GM19468 (cell line): ENCODE measurements around the gene KRT34.
"Not testable (repeated sequence)": the region's sequence is repeated elsewhere in the genome, so short reads cannot be mapped to it uniquely, and the experiment has no call there.

Experiments
- ATAC-seq: cut with Tn5 transposase; IDR thresholded peaks from one replicate; pipeline ENCODE4 v1.9.1; 2021; ENCODE audit warnings: mild to moderate bottlenecking, moderate library complexity, moderate number of reproducible peaks; ENCODE audit not compliant: unreplicated experiment; ENCODE audit errors: extremely low read depth

Gene KRT34

DNA sequence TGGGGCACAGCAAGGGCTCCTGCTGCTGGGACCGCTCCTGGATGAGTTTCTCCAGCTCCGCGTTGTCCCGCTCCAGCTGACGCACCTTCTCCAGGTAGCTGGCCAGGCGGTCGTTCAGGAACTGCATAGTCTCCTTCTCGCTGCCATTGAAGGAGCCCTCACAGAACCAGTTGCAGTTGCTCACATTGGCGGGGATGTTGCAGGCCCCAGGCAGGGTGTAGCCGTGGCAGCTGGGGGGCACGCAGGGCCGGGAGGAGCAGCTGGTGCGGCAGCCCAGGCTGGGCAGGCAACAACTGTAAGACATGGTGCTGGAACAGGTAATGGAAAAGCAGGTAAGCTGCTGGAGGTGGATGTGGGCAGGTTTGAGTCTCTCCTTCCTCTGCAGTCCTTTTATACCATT lies at the start of gene KRT34:
Gene KRT34 (minus strand): TSS at position 364 of the 400 bp plus-strand sequence. CDS start 60 bp downstream, at position 304.
- not testable (repeated sequence) for ATAC-seq

DNA sequence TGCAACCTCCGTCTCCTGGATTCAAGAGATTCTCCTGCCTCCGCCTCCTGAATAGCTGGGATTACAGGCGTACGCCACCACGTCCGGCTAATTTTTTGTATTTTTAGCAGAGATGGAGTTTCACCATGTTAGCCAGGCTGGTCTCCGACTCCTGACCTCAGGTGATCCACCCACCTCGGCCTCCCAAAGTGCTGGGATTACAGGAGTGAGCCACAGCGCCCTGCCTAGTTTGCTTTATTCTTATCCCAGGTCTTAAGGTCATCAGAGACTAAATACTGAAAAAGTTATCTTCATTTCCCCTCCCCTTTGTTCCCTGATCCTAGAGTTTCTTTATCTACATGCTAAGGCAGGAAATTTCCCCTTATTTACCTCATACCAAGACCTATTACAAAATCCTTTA lies 48.3 kb upstream of the KRT34 start:
- not testable (repeated sequence) for ATAC-seq

DNA sequence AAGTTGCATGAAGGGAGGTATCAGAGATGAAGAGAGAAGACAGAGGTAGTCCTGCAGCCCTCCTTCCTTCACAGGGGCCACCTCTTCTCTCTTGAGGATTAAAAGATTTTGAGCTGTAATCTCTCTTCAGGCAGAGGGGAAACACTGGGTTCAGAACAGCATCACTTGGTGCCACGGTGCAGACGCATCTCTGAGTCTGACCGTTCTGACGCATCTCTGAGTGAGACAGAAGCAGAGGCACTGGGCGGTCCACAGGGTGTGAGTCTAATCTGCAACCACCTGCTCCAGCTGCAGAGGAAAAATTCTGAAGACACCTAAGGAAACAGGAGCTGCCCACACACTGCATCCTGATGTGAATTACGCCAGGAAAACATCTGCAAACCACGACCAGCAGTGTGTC lies 47.6 kb upstream of the KRT34 start:
- ATAC-seq, result no peak

DNA sequence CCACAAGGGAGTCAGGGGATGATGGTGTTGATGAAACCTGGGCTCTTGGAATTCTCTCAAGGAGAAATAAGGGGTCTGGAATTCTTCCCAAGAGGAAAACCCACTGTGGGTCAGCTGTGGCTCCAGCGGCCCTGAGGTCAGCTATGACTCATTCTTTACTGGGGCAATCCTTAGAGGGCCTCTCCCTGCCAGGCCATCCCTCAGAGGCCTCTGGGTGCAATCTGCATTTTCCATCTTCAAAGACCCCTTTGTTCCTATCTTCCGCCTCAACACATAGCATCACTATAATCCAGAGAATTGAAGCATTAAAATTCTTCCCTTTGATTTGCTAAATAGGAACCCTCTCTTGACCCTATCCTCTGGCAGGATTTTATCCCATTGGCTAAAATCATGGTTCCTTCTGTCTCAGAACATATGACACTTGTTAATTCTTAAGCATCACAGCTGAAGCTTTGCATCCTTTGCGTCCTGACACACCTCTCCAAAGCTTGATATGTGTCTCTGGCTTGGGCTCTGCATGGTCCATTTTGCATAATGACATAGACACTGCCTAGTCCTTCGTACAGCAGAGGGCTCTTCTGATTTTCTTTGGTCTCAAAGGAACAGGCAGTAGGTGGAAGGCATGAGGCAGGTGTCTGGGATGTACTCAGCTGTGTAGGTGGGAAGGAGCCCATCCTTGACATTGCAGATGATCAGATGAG lies 46.6 kb upstream of the KRT34 start:
- ATAC-seq, result no peak

DNA sequence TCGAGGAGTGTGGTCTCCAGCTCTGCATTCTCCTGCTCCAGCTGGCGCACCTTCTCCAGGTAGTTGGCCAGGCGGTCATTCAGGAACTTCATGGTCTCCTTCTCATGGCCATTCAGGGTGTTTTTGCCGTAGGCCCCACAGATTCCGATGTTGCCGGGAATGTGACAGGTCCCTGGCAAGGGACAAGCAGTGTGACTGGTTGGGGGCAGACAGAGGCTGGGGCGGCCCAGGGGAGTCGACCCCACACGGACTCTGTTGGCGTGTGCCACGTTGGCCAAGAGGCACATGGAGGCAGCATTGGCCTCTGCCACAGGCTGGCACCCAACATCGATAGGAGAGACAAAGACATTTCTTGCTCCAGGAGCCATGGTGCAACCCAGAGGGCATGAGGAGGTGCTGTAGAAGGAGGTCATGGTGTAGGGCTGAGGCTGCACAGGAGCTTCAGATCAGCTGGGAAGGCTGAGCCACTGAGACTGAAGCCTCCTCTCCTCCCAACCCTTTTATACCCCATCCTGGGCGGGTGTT lies 42.1 kb upstream of the KRT34 start, which contains the start of gene KRT37:
Gene KRT37 (minus strand): TSS at position 475 of the 525 bp plus-strand sequence. CDS start 62 bp downstream, at position 413.
- ATAC-seq, result no peak

DNA sequence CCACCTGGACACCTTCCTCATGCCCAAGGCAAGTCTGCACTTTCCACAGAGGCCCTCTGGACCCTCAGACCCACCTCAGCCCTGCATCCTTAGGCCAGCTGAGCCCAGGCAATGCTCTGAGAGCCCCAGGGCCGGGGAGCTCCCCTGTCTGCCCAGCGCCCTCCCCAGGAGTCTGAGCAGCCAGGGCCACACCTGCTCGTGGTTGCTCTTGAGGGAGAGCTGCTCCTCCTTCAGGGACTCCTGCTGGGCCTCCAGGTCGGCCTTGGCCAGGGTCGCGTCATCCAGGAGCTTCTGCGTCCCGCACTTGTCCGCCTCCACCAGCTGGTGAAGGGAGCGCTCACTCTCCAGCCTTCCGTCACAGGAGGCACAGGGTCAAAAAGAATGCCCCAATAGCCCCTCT lies 40.5 kb upstream of the KRT34 start:
- ATAC-seq, result not testable (repeated sequence)

DNA sequence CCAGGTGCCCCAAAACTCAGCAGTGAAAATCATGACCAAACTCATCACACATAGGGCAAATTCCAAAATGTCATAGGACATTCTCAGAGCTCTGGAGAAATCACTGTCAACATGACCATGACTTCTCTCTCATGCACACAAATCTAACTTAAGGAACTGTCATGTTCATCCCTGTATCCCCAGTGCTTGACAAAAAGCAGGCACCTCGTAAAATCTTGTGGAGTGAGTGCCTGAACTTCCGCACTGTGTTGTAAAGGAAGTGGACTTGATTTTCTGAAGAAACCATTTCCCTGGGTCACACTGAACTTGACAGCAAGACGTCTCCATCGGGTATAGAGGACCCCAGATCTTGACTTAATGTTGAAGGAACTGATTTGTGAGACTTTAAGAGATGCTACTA lies 39.5 kb upstream of the KRT34 start:
- ATAC-seq, result no peak

DNA sequence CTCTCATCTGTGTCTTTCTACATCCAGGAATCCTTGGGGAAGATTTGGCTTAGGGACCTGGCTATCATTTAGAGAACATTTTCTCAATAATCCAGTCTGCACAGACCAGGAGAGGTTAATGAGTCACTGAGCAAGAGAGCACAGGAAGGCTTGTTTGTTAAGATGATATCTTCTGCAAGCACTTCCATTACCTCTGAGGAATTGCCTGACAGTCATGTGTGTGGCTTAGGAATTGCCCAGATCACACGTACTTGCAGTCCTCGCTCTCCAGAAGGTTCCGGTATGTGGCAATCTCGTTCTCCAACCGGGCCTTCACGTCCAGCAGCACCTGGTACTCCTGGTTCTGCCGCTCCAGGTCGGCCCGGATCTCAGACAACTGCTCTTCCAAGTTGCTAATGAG lies 39.0 kb upstream of the KRT34 start:
- ATAC-seq, result no peak

DNA sequence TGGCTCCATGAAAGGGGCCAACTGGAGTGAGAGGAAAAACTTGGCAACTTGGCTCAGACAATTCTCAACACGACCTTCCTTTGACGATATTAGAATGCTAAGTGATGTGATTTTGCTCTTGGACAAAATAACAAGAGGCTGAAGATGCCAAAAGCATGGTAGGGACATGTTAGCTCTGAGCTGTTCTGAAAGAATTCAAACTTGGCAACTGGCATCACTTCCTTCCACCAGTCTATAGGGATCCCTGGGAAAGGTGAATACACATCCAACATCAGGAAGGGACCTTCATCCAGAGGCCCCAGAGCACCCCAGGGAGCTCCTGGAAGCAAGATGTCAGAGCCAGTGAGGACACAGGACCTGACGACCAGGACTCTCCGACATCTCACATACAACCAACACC lies 38.0 kb upstream of the KRT34 start:
- ATAC-seq, result no peak

DNA sequence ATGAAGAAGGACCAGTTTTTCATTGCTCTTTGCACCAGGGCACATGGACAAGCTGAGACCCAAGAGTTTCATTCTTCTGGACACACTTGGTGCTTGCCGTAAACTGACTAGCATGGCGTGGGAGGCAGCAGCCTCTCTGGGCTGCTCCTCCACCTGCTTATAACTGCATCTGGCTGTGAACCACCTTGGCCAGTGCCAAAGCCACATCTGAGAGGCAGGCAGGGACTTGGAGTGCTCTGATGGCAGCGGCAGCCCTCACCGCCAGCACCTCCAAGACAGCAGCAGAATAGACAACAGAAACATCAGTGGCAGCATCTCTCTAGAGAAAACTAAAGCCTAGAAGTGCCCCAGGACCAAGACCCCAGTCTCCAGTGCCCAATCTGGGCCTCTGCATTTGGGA lies 37.6 kb upstream of the KRT34 start:
- ATAC-seq, result no peak

DNA sequence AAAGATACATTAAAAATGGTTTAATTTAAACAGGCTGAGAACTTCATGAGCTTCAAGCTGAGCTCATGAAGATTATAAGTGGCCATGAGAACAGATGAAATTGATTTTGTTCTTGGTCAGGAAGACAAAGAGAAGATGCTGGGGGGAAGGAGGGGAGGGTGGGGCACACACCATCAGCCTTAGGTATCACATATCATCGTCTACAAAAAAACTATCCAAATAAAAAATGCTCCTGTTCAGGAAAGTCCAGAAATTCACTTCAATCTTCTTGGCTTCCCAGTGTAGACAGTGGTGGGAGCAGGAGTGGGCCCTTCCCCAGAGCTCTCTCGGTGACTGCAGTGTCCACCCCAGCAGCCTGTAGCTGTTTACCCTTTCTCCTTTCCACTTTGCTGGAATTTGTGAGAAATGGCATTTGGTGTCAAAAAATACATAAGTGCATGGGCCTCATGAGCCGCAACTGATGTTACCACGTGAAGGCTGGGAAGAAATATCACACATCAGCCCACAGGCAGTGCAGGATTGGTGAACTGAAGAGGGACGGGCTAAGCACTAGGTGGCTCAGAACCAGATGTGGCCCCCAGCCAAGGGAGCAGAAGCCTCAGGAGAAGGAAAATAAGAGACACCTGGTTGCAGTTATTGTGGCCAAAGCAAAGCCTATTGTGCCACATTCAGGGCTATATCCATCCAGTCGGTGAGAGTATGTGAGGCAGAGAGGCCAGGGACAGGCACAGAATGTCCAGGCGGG lies 36.2 kb upstream of the KRT34 start:
- ATAC-seq, result no peak

DNA sequence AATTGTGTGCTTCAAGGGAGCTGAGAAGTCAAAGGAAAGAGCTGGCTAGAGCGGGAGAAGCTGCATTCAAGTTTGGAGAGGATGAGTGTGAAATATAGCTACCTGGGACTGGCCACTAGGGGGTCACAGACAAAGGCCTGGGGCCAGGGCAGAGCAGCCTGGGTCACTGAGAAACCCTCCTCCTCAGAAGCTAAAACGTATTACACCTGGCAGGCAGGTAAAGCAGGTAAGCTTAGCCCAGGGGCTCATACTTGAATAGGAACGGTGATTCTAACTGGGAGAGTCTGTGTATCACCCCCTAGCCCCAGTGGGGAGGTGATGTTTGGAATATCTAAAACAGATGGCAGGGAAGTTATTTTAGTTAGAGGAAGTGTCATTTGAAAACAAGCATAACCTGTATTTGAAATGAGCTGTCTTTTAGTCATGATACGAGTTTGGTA lies 35.5 kb upstream of the KRT34 start:
- no peak for ATAC-seq

DNA sequence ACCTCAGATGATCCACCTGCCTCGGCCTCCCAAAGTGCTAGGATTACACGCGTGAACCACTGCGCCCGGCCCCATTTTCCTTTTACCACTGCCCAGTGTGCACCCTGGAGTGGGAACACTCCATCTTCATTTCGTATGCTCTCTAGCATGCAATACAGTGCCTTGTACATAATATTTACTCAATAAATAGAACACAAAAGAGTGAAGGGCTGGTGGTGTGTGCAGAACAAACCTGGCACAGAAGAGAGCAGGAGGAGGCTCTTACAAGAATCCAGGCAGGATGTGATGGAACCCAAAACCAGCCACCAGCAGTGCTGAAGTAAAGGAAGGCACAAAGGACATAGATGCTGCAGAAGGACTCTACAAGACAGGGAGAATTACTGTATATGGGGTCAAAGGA lies 35.0 kb upstream of the KRT34 start:
- ATAC-seq, result no peak

DNA sequence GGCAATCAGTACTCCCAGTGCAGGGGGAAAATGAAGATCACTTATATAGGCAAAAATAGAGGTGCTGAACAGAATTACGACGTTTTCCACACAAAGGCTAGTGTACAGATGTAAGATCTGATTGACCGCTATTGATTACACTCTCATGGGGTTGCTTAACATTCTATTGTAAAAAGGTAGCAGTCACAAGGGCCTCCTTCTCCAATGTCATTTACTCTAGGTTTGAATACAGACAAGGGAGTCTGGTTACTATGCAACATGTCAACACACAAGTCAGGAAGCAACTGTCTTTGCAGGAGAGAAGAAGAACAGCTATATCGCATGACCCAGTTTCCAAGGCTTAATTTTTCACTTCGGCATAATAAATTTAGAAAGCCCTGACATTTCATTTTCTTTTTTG lies 34.4 kb upstream of the KRT34 start:
- no peak for ATAC-seq

DNA sequence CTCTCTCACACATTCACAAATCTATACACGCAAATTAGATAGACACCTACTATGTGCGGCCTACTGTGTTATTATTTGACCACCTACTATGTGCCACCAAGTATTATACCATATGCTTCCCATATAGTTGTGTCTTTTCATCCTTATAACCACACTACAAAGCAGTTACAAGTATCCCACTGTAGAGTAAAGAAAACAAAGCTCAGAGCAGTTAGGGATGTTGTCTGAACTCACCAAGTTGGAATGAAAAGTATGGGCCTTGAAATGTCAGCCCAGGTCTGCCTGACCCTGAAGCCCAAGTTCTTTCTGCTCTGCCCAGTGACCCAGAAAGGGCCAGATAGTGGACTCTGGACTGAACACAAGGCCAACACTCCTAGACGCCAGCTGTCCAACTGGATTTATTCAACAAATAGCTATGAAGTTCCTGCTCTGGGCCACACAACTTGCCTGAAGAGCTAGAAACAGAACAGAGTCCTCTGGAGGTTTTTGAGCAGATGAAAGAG lies 33.8 kb upstream of the KRT34 start:
- no peak for ATAC-seq

DNA sequence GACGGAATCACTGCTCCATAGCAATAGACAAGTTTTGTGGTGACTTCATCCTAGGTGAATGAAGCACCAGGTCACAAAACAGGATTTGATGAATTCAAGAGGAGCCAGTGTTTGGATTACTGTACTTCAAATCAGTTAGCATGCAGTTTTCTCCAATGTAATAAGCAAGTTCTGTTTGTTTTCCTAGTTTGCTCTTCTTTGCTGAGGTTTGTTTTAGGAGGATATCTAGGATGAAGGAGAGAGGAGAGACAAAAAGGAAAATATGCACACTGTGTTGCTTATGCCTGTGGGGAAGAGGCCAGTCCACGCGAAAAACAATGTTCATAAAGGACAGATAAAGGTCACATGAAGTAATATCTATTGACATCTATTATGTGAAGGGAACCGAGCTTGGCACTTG lies 33.3 kb upstream of the KRT34 start:
- ATAC-seq, result no peak

DNA sequence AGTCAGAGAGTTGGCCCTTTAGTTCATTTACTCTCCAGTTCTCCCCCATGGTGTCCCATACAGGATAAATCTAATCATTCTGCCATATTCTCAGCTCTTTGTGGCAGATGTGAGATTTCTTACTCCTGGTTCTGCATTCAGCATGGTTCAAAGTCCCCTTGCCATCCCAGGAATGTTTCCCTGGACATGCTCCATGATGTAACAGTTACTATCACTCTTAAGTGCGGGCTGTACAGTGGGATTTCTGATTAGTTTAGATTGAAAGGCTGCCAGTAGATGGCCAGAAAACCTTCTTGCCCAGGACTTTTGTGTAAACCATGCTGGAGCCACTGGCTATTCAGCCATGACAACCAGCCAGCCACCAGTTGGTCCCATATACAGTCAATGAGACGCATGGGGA lies 31.9 kb upstream of the KRT34 start:
- ATAC-seq, result no peak

DNA sequence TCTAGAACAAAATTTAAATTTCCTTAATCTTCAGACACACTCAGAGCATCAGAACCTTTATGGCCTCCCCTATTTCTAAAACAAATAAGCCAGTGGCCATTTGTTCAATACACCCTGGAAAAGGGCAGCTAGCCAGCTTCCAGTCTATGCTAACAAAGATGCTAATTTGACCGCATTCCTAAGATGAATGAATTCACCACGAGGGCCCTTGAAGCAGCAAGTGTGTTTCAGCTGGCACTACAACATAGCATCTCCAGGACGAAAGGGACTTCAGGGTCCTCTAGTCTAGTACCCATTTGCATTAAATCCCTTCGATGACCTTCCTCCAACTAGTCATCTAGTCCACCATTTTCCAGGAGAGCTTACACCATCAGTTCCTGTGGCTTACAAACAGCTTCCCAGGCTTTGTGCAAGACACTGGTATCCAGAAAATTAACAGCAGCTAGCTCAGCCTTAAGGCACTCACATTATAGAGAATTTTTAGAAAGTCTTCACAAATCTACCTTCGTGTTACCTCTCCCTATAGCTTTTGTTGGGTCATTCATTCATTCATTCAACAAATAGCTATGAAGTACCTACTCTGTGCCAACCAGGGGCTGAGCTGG lies 31.3 kb upstream of the KRT34 start:
- no peak for ATAC-seq

DNA sequence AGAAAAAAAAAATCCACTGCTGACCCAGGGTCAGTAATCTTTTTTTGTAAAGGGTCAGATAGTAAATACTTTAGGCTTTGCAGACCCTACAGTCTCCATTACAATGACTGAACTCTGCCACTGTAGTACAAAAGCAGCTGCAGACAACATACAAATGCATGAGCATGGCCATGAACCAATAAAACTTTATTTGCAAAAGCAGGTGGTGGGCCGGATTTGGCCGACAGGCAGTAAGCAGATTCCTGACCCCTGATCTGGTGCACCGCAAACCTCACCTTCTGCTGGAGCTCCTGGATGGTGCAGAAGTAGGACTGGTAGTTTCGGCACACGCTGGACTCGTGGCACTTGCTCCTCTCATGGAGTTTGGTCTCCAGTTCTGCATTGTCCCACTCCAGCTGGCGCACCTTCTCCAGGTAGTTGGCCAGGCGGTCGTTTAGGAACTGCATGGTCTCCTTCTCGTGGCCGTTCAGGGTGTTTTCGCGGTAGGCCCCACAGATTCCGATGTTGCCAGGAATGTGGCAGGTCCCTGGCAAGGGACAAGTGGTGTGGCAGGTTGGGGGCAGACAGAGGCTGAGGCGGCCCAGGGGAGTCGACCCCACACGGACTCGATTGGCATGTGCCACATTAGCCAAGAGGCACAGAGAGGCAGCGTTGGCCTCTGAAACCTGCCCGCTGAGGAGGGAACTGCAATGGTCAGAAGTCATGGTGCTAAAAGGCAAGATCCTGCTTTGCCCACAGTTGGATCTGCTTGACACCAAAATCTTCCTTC lies 29.1 kb upstream of the KRT34 start:
- ATAC-seq, result no peak

DNA sequence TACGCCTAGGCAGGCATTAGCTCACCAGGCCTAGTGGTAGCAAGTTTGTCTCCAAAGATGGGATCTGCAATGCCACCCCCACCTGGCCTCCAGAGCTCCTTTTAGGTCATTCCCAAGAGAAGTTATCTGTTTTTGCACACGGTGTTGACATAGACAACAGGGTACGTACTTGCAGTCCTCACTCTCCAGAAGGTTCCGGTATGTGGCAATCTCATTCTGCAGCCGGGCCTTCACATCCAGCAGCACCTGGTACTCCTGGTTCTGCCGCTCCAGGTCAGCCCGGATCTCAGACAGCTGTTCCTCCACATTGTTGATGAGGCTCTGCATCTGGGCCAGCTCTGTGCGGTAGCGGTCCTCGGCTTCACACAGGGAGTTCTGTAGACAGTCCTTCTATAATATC lies 25.1 kb upstream of the KRT34 start:
- ATAC-seq, result no peak
